Adipocyte (in vitro differentiated cells): ENCODE results near the gene EXOSC2.

Source experiments
- DNase-seq: peaks from one replicate; pipeline ENCODE4 v3.0.0-alpha.2; 2015; ENCODE audit warnings: low read depth
- H3K27me3 ChIP-seq: replicated peaks from 2 replicates; pipeline ENCODE4 v1.7.0; 2013; ENCODE audit warnings: mild to moderate bottlenecking, low read length, moderate library complexity; ENCODE audit not compliant: control insufficient read depth, insufficient read depth
- H3K36me3 ChIP-seq: 2 replicates; pipeline ENCODE4 v1.7.0; 2013; ENCODE audit warnings: low read length, mild to moderate bottlenecking, moderate library complexity; ENCODE audit not compliant: control insufficient read depth, insufficient read depth, severe bottlenecking
- H3K4me1 ChIP-seq: 2 replicates; pipeline ENCODE4 v1.7.0; 2013; ENCODE audit warnings: mild to moderate bottlenecking, low read length, moderate library complexity; ENCODE audit not compliant: control insufficient read depth, insufficient read depth
- H3K4me3 ChIP-seq: 2 replicates; pipeline ENCODE4 v1.7.0; 2013; ENCODE audit warnings: mild to moderate bottlenecking, low read length, moderate library complexity
- H3K9ac ChIP-seq: 2 replicates; pipeline ENCODE4 v1.7.0; 2013; ENCODE audit warnings: mild to moderate bottlenecking, low read length, moderate library complexity
- H3K9me3 ChIP-seq: 2 replicates; pipeline ENCODE4 v1.7.0; 2013; ENCODE audit warnings: mild to moderate bottlenecking, low read length, moderate library complexity; ENCODE audit not compliant: control insufficient read depth

Gene EXOSC2

GRCh38 chr9:130688072-130688471 lies 5.5 kb upstream of the EXOSC2 start:
- peaks cover 9% of the 10 kb centered on the region for H3K4me1 ChIP-seq
- H3K9ac ChIP-seq: no peak overlapping the region
- DNase-seq: no peak
- no peaks in the 10 kb centered on the region for H3K27me3 ChIP-seq
- peaks cover 7% of the 10 kb centered on the region for H3K9me3 ChIP-seq
- no peaks in the 10 kb centered on the region for H3K36me3 ChIP-seq
- no peak overlapping the region for H3K4me3 ChIP-seq

DNA sequence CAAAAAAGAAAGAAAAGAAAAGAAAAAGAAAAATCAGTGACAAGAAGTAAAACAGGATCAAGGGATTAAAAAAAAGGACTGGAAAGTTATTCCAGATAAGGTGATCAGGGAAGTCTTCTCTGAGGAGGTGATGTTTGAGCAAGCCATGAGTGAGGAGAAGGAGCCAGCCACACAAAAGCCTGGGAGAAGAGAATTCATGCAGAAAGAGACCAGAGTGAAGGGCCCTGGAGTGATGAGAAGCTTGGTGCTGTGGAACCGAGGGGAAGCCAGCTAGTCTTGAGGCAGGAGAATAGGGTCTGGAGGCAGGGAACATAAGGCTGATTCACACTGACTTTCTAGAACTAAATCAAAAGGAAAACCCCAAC lies 4.0 kb upstream of the EXOSC2 start:
- Histone ChIP-seq H3K4me3 (peak overlapping the region; percentile 83), H3K4me1 (peaks cover 15% of the 10 kb centered on the region), H3K36me3 (no peaks in the 10 kb centered on the region), H3K27me3 (no peaks in the 10 kb centered on the region), H3K9ac (peak overlapping the region; percentile 73), H3K9me3 (peaks cover 7% of the 10 kb centered on the region)
- no peak for DNase-seq

- peak; percentile 38 for DNase-seq
Measured at GRCh38 chr9:130689937-130690700, 3.5 kb upstream of the EXOSC2 start.

DNA sequence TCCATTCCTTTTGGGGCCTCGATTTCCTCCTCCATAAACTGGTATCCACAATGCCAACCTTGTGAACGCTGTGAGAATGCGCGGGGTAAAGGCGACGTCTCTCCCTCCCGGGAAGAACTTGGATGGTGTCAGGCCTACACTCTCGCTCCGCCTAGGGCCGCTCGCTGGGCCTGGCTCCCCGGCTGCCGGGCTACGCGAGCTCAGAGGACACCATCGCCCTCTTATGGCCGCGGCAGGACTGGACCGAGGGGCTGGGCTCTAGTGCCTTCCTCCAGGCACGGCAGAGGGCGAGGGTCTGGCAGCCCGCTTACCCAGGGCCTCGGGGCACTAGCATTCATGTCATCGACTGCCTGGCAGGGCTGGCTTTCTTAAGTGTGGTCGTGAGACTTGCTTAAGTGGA lies 1.3 kb upstream of the EXOSC2 start:
- H3K36me3 ChIP-seq: peaks cover 13% of the 10 kb centered on the region
- H3K4me3 ChIP-seq: no peak overlapping the region
- no peaks in the 10 kb centered on the region for H3K27me3 ChIP-seq
- DNase-seq: no peak
- H3K4me1 ChIP-seq: peaks cover 19% of the 10 kb centered on the region
- H3K9me3 ChIP-seq: no peaks in the 10 kb centered on the region
- H3K9ac ChIP-seq: no peak overlapping the region

More at GRCh38 chr9:130689937-130690700, 3.5 kb upstream of the EXOSC2 start:
- no peaks in the 10 kb centered on the region for H3K27me3 ChIP-seq
- no peaks in the 10 kb centered on the region for H3K36me3 ChIP-seq
- peaks cover 19% of the 10 kb centered on the region for H3K4me1 ChIP-seq
- H3K9ac ChIP-seq: peak overlapping the region; percentile 77
- peaks cover 2% of the 10 kb centered on the region for H3K9me3 ChIP-seq
- peak overlapping the region; percentile 83 for H3K4me3 ChIP-seq

GRCh38 chr9:130693101-130693425 lies 517 bp upstream of the EXOSC2 start:
- H3K36me3 ChIP-seq: peaks cover 19% of the 10 kb centered on the region
- no peak for DNase-seq
- H3K9ac ChIP-seq: peak overlapping the region; percentile 79
- no peaks in the 10 kb centered on the region for H3K27me3 ChIP-seq
- H3K4me3 ChIP-seq: peak overlapping the region; percentile 94
- no peaks in the 10 kb centered on the region for H3K9me3 ChIP-seq
- H3K4me1 ChIP-seq: peaks cover 19% of the 10 kb centered on the region

- DNase-seq: no peak
- H3K27me3 ChIP-seq: no peaks in the 10 kb centered on the region
- no peaks in the 10 kb centered on the region for H3K9me3 ChIP-seq
- H3K4me1 ChIP-seq: peaks cover 19% of the 10 kb centered on the region
- peaks cover 31% of the 10 kb centered on the region for H3K36me3 ChIP-seq
- peak overlapping the region; percentile 94 for H3K4me3 ChIP-seq
- H3K9ac ChIP-seq: peak overlapping the region; percentile 90
Measured at GRCh38 chr9:130694205-130694604, 625 bp downstream of the EXOSC2 start.

- Histone ChIP-seq H3K27me3 (no peaks in the 10 kb centered on the region), H3K4me1 (peaks cover 16% of the 10 kb centered on the region), H3K36me3 (peaks cover 42% of the 10 kb centered on the region), H3K9me3 (no peaks in the 10 kb centered on the region), H3K9ac (no peak overlapping the region), H3K4me3 (no peak overlapping the region)
- no peak for DNase-seq
Measured at GRCh38 chr9:130696139-130696650, 2.6 kb downstream of the EXOSC2 start.

DNA sequence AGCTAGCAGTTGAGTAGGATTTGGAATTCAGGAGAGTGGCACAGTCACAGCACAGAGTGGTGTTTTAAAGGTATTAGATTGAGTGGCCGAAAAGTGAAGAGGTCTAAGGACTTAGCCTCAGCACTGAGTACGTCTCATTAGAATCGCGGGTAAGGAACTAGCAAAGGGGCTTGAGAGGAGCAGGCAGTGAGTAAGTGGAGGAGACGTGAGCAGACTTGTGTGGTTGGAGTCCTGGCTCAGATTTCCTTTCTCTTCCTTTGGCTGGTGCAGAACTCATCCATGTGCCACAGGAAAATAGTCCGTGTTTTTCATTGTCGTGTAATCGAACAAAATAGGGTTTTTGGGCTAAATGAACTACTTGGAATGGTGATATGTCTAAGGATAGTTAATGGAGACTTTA lies 3.4 kb downstream of the EXOSC2 start:
- DNase-seq: no peak
- Histone ChIP-seq H3K9ac (no peak overlapping the region), H3K27me3 (no peaks in the 10 kb centered on the region), H3K36me3 (peaks cover 47% of the 10 kb centered on the region), H3K9me3 (no peaks in the 10 kb centered on the region), H3K4me1 (peaks cover 24% of the 10 kb centered on the region), H3K4me3 (no peak overlapping the region)

- DNase-seq: peak; percentile 26
- Histone ChIP-seq H3K4me1 (peaks cover 24% of the 10 kb centered on the region), H3K4me3 (no peak overlapping the region), H3K9ac (no peak overlapping the region), H3K27me3 (no peaks in the 10 kb centered on the region), H3K9me3 (no peaks in the 10 kb centered on the region), H3K36me3 (peaks cover 59% of the 10 kb centered on the region)
Measured at GRCh38 chr9:130698514-130698913, 4.9 kb downstream of the EXOSC2 start.

DNA sequence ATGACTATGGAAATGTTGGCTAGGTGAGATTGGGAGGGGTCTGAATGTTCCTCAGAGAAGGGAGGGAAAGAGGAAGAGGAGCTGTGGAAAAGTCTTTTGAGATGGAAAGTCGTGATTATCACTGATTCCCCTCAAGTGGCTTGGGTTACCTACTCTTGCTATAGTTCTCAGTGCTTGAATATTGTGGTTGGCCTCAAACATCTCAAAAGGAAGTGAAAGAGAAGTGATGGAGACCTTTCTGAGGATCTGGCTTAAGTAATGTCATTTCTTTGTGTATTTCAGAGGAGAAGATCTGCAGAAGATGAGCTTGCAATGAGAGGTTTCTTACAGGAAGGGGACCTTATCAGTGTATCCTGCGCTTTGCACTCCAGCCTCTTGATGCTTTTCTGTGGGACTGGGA lies 5.5 kb downstream of the EXOSC2 start:
- no peak overlapping the region for H3K4me3 ChIP-seq
- DNase-seq: no peak
- peaks cover 23% of the 10 kb centered on the region for H3K4me1 ChIP-seq
- no peaks in the 10 kb centered on the region for H3K27me3 ChIP-seq
- H3K36me3 ChIP-seq: peaks cover 65% of the 10 kb centered on the region
- no peaks in the 10 kb centered on the region for H3K9me3 ChIP-seq
- no peak overlapping the region for H3K9ac ChIP-seq

DNA sequence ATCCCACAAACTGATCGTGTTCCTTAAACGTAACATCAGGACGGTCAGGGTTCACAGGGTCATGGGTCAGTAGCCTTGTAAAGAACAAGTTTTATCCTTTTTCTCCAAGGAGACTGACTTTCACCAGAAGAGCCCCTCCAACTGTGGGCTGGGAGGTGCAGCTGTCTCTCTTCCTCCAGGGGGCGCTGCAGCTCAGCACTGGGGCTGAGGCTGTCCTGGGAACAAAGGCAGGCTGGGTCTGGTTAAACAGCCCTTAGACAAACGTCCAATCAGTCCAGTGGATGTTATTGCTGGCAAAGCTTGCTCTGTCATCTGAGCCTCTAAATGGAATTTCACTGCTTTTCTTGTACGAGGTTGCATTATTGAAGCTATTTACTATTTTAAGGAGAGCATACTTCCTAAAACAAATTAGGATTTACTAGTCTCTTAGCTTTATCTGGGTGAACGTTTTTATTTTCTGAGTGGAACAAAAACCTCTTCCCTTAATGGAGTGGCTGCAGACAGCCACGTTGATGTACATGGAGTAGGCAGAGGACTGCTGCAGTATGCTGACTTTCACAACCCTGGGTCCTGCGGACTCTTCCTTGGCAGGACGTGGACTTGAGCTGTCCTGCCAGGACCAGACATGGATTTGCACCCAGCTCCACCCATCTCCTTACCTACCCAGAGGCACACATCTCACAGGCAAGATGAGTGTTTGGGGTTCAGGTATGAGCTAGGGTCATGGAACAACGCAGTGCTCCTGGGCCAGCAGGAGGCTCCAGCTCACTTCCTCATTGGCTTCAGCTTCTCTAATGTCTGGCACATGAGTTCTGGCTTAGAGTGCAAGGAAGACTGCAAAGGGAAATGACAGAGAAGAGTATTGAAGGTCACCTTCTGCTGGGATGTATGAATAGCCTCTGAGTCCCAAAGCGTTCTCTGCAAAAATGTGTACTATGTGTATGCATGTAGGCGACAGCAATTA lies 7.8 kb downstream of the EXOSC2 start:
- DNase-seq: peak; percentile 98
- Histone ChIP-seq H3K36me3 (peaks cover 70% of the 10 kb centered on the region), H3K9ac (peak overlapping the region; percentile 43)

More for the DNA sequence above, 7.8 kb downstream of the EXOSC2 start:
- no peaks in the 10 kb centered on the region for H3K27me3 ChIP-seq
- no peaks in the 10 kb centered on the region for H3K9me3 ChIP-seq
- H3K4me1 ChIP-seq: peaks cover 14% of the 10 kb centered on the region
- H3K4me3 ChIP-seq: no peak overlapping the region
